Panc1 (cell line): ENCODE measurements around the gene ESRRB.

Experiments used
- REST ChIP-seq, 2 experiments: IDR thresholded peaks; 2 replicates each; pipeline ENCODE4 v1.6.1; 2011 to 2012; ENCODE audit warnings: low read depth in 2 of 2, control low read depth in 1 of 2, low read length in 1 of 2, mild to moderate bottlenecking in 1 of 2, moderate library complexity in 1 of 2; ENCODE audit not compliant: insufficient read depth in 1 of 2
- SIN3A ChIP-seq: IDR thresholded peaks from 2 replicates; pipeline ENCODE4 v1.6.1; 2012; ENCODE audit warnings: low read depth, mild to moderate bottlenecking, low read length, moderate library complexity, borderline replicate concordance; ENCODE audit not compliant: insufficient read depth
- TF ChIP-seq, protein P1 (sequence below): fragments of 450-650 bp; IDR thresholded peaks from 2 replicates; pipeline ENCODE4 v1.5.1; 2017; ENCODE audit warnings: mild to moderate bottlenecking

DNA sequence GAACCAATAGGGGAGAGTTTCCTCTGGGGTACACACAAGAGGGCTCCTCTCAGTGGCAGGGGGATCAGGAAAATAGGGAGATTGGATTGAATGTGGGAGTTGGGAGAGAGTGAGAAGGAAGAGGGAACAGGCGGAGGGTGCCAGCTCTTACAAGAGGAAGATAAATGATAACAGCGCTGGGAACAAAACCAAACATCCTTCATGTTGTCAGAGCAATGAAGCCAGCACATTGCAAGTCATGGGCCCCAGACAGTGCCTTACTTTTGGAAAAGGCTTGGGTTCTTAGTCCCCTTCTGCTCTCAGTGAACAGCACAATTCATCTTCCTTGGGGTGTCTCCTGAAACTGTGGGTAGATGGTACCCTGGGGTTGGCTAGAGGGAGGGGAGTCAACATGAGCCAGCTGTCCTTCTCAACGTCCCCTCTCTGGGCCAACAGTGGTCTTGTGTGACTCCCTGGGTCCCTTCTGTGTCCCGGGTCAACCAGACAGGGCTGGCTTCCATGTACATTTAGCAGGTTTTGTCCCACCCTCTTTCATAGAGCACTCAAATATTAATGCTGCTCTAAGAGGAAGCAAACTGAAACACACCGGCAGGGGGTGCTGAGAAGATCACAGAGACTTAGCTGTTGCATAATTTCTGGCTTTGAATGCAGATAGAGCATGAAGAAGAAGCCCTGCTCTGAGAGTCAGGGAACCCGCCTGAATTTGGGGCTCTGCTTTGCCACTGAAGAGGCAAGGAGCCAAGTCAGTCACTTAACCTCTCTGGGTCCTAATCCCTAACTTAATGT, 138.5 kb downstream of the ESRRB start:
- TF ChIP-seq, protein P1, sequence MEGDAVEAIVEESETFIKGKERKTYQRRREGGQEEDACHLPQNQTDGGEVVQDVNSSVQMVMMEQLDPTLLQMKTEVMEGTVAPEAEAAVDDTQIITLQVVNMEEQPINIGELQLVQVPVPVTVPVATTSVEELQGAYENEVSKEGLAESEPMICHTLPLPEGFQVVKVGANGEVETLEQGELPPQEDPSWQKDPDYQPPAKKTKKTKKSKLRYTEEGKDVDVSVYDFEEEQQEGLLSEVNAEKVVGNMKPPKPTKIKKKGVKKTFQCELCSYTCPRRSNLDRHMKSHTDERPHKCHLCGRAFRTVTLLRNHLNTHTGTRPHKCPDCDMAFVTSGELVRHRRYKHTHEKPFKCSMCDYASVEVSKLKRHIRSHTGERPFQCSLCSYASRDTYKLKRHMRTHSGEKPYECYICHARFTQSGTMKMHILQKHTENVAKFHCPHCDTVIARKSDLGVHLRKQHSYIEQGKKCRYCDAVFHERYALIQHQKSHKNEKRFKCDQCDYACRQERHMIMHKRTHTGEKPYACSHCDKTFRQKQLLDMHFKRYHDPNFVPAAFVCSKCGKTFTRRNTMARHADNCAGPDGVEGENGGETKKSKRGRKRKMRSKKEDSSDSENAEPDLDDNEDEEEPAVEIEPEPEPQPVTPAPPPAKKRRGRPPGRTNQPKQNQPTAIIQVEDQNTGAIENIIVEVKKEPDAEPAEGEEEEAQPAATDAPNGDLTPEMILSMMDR, result peak; percentile 30; the same call in 1 of the 2 replicates
- no peak for TF ChIP-seq SIN3A
- TF ChIP-seq REST (IDR thresholded peaks at IDR 0.05; ENCODE audit: insufficient read depth in 1 of 2, low read depth in 2 of 2, low read length in 1 of 2), result no peak
